Spinal cord (tissue), 10 donors: ENCODE data around the gene USF3. TPM values are rescaled to one million over a fixed set of nuclear protein-coding genes. Genes with fewer than 3 reads are reported as not detected.

ENCODE experiments used
- DNase-seq, 6 donors: peaks; one replicate each; pipeline versions ENCODE4 v3.0.0 to v3.0.0-alpha.2; 2013 to 2015; ENCODE audit warnings: low spot score in 6 of 6, low read depth in 4 of 6
- H3K27ac ChIP-seq: one replicate; pipeline ENCODE4 v1.5.1; 2013; ENCODE audit warnings: low read depth, low read length, control low read depth
- H3K27me3 ChIP-seq: one replicate; pipeline ENCODE4 v1.6.1; 2013; ENCODE audit warnings: low read length; ENCODE audit not compliant: control insufficient read depth, insufficient read depth
- H3K36me3 ChIP-seq: one replicate; pipeline ENCODE4 v1.6.1; 2013; ENCODE audit warnings: low read length; ENCODE audit not compliant: control insufficient read depth, insufficient read depth
- H3K4me1 ChIP-seq: one replicate; pipeline ENCODE4 v1.6.1; 2013; ENCODE audit warnings: low read length; ENCODE audit not compliant: control insufficient read depth, insufficient read depth
- H3K4me3 ChIP-seq: one replicate; pipeline ENCODE4 v1.5.1; 2013; ENCODE audit warnings: low read depth, low read length, control low read depth
- H3K9me3 ChIP-seq: one replicate; pipeline ENCODE4 v1.6.1; 2013; ENCODE audit warnings: low read length; ENCODE audit not compliant: control insufficient read depth, insufficient read depth
- WGBS: methylation state at CpG from one replicate; pipeline ENCODE4 v1.1.5; 2013; ENCODE audit warnings: missing lambda C conversion rate; ENCODE audit not compliant: insufficient coverage; 5-methylcytosine and 5-hydroxymethylcytosine counted together
- polyA plus RNA-seq, 2 donors: library from polyadenylated mRNA; unstranded; fragments of 120-200 nt; gene quantifications; one replicate each; pipeline ENCODE4 v1.2.1, GENCODE V29; 2013; ENCODE audit not compliant: insufficient read length in 2 of 2
- small RNA-seq: library from RNA; depleted of rRNA; stranded (forward); fragments of <200 nt; gene quantifications from one replicate; pipeline ENCODE3, GENCODE V24; 2014; ENCODE audit warnings: low replicate concordance
- total RNA-seq, 2 donors: library from RNA; depleted of rRNA in 1 of 2; stranded (reverse); fragments of 120-200 nt in 1 of 2; fragments of >200 nt in 1 of 2; gene quantifications; one replicate each; pipeline versions ENCODE4 v1.2.3 to v1.2.4, GENCODE V29; 2013 to 2014
- donor health status: healthy.

USF3 gene
- total and polyA plus RNA-seq, 4 donors, result 13.5 to 26.3 (median 15.2) TPM

DNA sequence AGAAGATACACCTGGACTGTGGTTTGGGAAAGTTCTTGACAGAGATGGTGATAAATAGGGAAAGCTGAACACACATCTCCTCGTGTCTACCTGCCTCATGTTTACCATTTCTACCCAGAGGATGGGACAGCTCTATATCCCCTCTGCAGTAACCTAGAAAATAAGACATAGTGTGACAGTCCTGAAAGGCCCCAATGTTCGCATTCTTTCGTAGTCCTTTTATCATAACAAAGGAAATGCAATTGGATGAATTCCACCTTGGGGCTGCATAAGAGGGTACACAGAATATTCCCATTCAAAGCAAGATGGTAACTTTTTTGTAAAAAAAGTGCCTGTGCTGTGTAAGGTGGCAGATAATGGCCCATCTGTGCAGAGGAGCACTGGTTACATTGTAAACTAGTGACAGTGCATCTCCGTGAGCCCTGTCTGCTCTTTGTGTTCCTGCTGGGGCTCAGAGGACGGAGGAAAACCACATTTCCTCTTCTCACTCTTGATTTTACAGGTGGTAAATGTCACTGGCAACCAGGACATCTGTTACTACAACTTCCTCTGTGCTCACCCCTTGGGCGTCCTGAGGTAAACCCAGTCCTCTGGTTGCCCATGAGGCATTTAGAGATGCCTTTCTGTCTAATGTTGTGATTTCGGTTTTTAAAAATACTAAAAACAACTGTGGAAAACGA lies 89.8 kb downstream of the USF3 start:
- no peaks in the 10 kb centered on the region for H3K9me3 ChIP-seq
- H3K36me3 ChIP-seq, result no peaks in the 10 kb centered on the region
- H3K4me3 ChIP-seq, result no peak overlapping the region
- H3K4me1 ChIP-seq, result no peaks in the 10 kb centered on the region
- DNase-seq, result no peak
- no peak overlapping the region for H3K27ac ChIP-seq
- 39% methylated on average over 3 of the region's 8 CpGs for WGBS
- no peaks in the 10 kb centered on the region for H3K27me3 ChIP-seq

DNA sequence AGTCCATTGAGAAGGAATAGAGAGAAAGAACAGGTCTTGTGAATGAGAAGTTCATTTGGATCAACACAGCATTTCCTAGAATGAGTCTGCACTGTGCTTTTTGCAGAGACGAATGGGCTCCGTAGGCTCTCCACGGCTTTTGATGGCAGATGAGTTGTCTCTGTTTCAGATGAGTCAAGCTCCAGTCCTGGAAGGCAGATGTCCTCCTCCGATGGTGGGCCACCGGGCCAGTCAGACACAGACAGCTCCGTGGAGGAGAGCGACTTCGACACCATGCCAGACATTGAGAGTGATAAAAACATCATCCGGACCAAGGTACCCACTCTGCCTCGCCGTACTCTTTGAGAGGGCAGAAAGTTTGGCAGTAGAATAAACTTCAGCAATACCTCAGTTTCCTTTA lies 93.6 kb downstream of the USF3 start:
- Histone ChIP-seq H3K36me3 (no peaks in the 10 kb centered on the region), H3K27ac (no peak overlapping the region), H3K9me3 (no peaks in the 10 kb centered on the region), H3K4me3 (no peak overlapping the region), H3K4me1 (peaks cover 2% of the 10 kb centered on the region), H3K27me3 (no peaks in the 10 kb centered on the region)
- no peak for DNase-seq
- WGBS, result 86% methylated on average over 10 of the region's 11 CpGs

DNA sequence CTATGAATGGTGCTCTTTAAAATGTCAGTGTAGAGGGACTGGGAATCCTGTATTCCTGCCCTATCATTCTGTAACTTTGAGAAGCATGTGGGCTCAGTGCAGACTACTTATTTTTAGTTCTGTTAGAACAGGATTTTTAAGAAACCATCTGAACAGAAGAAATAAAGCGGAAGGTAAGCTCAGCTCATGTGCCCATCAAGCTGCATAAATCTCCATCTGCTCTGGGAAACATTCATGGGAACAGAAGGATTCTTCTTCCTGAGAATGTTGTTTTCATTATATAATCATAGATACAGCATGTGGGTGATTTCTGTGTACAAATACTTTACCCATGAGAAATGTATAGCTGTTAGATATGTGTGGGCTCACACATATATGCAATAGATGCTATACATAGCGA lies 94.2 kb downstream of the USF3 start:
- no CpG with 5 or more reads among the region's 2 CpGs for WGBS
- no peak overlapping the region for H3K4me3 ChIP-seq
- H3K4me1 ChIP-seq, result peaks cover 2% of the 10 kb centered on the region
- DNase-seq, result peak in 1 of 6 donors; percentile 72
- no peaks in the 10 kb centered on the region for H3K36me3 ChIP-seq
- no peaks in the 10 kb centered on the region for H3K27me3 ChIP-seq
- H3K27ac ChIP-seq, result no peak overlapping the region
- no peaks in the 10 kb centered on the region for H3K9me3 ChIP-seq

DNA sequence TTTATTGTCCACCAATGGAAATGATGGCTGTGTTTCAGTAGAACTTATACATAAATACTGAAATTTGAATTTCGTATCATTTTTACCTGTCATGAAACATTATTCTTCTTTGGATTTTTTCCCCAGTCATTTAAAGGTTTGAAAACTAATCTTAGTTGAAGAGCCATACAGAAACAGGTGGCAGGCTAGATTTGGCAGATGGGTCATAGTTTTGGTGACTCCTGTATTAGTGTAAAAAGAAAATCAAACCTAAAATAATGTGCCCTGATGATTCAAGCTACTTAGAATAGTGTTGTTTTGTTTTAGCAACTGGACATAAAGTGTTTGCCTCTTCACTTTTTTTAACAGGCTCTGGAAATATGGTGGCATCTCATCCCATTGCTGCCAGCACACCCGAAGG lies 95.2 kb downstream of the USF3 start:
- Histone ChIP-seq H3K4me3 (no peak overlapping the region), H3K36me3 (no peaks in the 10 kb centered on the region), H3K27ac (no peak overlapping the region), H3K4me1 (peaks cover 2% of the 10 kb centered on the region), H3K27me3 (no peaks in the 10 kb centered on the region), H3K9me3 (no peaks in the 10 kb centered on the region)
- WGBS, result 60% methylated on average over 1 of the region's 2 CpGs
- DNase-seq, result no peak

DNA sequence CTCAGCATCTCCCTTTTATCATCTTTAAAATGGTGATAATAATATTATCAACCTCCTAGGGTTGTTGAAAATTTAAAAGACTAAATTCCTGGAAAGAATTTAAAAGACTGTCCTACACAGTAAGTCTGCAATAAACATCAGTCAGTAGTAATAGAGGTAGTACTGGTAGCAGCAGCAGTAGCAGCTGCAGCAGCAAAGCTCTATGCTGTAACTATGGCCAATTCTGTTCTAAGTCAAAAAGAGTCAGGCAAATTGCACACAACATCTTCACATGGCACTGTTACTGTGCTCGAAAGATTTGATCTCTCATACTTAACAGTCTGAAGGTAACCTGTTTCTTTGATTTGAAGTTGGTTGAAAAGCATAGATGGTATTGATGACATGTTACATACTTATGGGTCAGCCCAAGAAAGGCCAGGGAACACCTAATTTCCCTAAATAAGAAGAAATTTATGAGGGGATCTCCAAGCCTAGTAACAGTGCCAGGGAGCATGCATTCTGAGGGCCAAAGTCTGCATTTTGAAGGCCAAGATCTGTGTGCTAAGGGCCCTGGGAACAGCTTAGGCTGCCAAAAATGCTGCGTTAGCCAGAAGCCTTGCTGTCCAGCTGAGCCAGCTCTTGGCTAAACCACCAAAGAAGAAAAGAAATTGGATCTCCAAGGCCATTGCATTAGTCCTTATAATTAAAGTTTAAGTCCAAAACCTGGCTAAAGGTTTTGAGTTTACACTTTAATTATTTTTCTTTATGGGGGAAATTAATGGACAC lies 95.8 kb downstream of the USF3 start:
- Histone ChIP-seq H3K36me3 (no peaks in the 10 kb centered on the region), H3K27ac (peak overlapping the region; percentile 8), H3K27me3 (no peaks in the 10 kb centered on the region), H3K9me3 (no peaks in the 10 kb centered on the region), H3K4me3 (no peak overlapping the region), H3K4me1 (peaks cover 2% of the 10 kb centered on the region)
- 20% methylated on average over 1 of the region's 2 CpGs for WGBS
- peak in 5 of 6 donors; percentile 40 to 81 (median 48) for DNase-seq

Small RNAs within 50 kb of the gene (small RNA-seq; reads per million reads assigned to genes)
- 0.22 reads per million, percentile 11 among the genes with 10 or more reads in this experiment for gene RN7SL767P

Other genes with a start within 250 kb of the USF3 start
- 10 to 100 TPM; 21.0 to 32.2 TPM for gene SPICE1, start 181.5 kb downstream of the USF3 start, total RNA-seq
- 10 to 100 TPM; 12.7 to 16.3 TPM for gene SPICE1, start 181.5 kb downstream of the USF3 start, polyA plus RNA-seq
- gene SIDT1, start 164.1 kb downstream of the USF3 start, total RNA-seq, result 10 to 100 TPM; 45.2 to 49.6 TPM
- gene SIDT1, start 164.1 kb downstream of the USF3 start, polyA plus RNA-seq, result 10 to 100 TPM; 18.2 to 34.6 TPM
- 10 to 100 TPM; 74.9 to 85.1 TPM for gene NAA50, start 49.6 kb upstream of the USF3 start, total RNA-seq
- gene NAA50, start 49.6 kb upstream of the USF3 start, polyA plus RNA-seq, result 10 to 100 TPM; 74.2 to 99.0 TPM
- gene ATP6V1A, start 50.4 kb upstream of the USF3 start, total RNA-seq, result 100 to 1,000 TPM in 1 of 2 donors, 10 to 100 TPM in 1; 87.1 to 279 TPM
- gene ATP6V1A, start 50.4 kb upstream of the USF3 start, polyA plus RNA-seq, result 100 to 1,000 TPM; 104 to 134 TPM
- 10 to 100 TPM; 10.5 to 17.7 TPM for gene GRAMD1C, start 142.1 kb upstream of the USF3 start, total RNA-seq
- gene GRAMD1C, start 142.1 kb upstream of the USF3 start, polyA plus RNA-seq, result 10 to 100 TPM; 13.1 to 21.3 TPM